EH (cell line): ENCODE results near the gene MAGEA6.
"Not testable (repeated sequence)": the region's sequence is repeated elsewhere in the genome, so short reads cannot be mapped to it uniquely, and the experiment has no call there.

ENCODE experiments used
- DNase-seq: peaks from one replicate; pipeline ENCODE4 v3.0.0-alpha.2; 2015; ENCODE audit warnings: low read depth

Gene MAGEA6

GRCh38 chrX:152769549-152770289 lies at the start of gene MAGEA6:
TSS of gene MAGEA6 (minus strand) at chrX:152769689. CDS start at chrX:152767650, 2,039 bp downstream.
- not testable (repeated sequence) for DNase-seq

GRCh38 chrX:152819266-152819665 lies 49.8 kb upstream of the MAGEA6 start:
- no peak for DNase-seq

- DNase-seq: no peak
These were observed 48.9 kb upstream of the MAGEA6 start for GRCh38 chrX:152818356-152818755.

- peak; percentile 53 for DNase-seq
These were observed 47.7 kb upstream of the MAGEA6 start for GRCh38 chrX:152817078-152817764.

- no peak for DNase-seq
These were observed 44.6 kb upstream of the MAGEA6 start for GRCh38 chrX:152814048-152814447.

- peak; percentile 8 for DNase-seq
These were observed 43.7 kb upstream of the MAGEA6 start for GRCh38 chrX:152813206-152813605.

- peak; percentile 20 for DNase-seq
These were observed 40.9 kb upstream of the MAGEA6 start for GRCh38 chrX:152810403-152810802.

- DNase-seq: no peak
These were observed 36.5 kb upstream of the MAGEA6 start for GRCh38 chrX:152806035-152806434.

- DNase-seq: no peak
These were observed 29.5 kb upstream of the MAGEA6 start for GRCh38 chrX:152798945-152799344.

GRCh38 chrX:152787062-152787461 lies 17.6 kb upstream of the MAGEA6 start:
- DNase-seq: not testable (repeated sequence)

- not testable (repeated sequence) for DNase-seq
These were observed 2.9 kb downstream of the MAGEA6 start for GRCh38 chrX:152766562-152766961.

- DNase-seq: not testable (repeated sequence)
These were observed 7.9 kb downstream of the MAGEA6 start for GRCh38 chrX:152761582-152761981.

- not testable (repeated sequence) for DNase-seq
These were observed 9.9 kb downstream of the MAGEA6 start for GRCh38 chrX:152759544-152759943.

- DNase-seq: not testable (repeated sequence)
These were observed 10.6 kb downstream of the MAGEA6 start, which contains the start of gene CSAG3 for GRCh38 chrX:152758918-152759317. TSS of gene CSAG3 (plus strand) at chrX:152759218.

GRCh38 chrX:152754871-152755270 lies 14.6 kb downstream of the MAGEA6 start:
- not testable (repeated sequence) for DNase-seq

- DNase-seq: not testable (repeated sequence)
These were observed 15.5 kb downstream of the MAGEA6 start, which contains the start of gene MAGEA2 for GRCh38 chrX:152753686-152754650. TSS of gene MAGEA2 (minus strand) at chrX:152753842. CDS start at chrX:152751363, 2,479 bp downstream.

GRCh38 chrX:152738560-152738959 lies 30.9 kb downstream of the MAGEA6 start:
- no peak for DNase-seq

GRCh38 chrX:152736528-152736927 lies 33.0 kb downstream of the MAGEA6 start:
- not testable (repeated sequence) for DNase-seq

- DNase-seq: no peak
These were observed 33.5 kb downstream of the MAGEA6 start for GRCh38 chrX:152735860-152736511.

- no peak for DNase-seq
These were observed 34.4 kb downstream of the MAGEA6 start for GRCh38 chrX:152735101-152735500.

- not testable (repeated sequence) for DNase-seq
These were observed 35.2 kb downstream of the MAGEA6 start for GRCh38 chrX:152734143-152734858.
